Activated T-cell treated with anti-CD3 and anti-CD28 coated beads, Interleukin-2, amount 50 U/mL, for 24 hours (primary cell): Measurements from ENCODE around the gene SLC44A4.
"Not testable (repeated sequence)": the region's sequence is repeated elsewhere in the genome, so short reads cannot be mapped to it uniquely, and the experiment has no call there.

Experiments used
- DNase-seq: peaks from one replicate; pipeline ENCODE4 v3.0.0-alpha.2; 2020
- H3K27ac Mint-ChIP-seq: 2 replicates; pipeline ENCODE4 v1.8.0; 2020; ENCODE audit warnings: mild to moderate bottlenecking, mixed read lengths
- H3K27me3 Mint-ChIP-seq: 2 replicates; pipeline ENCODE4 v1.8.0; 2020; ENCODE audit warnings: mixed read lengths
- H3K36me3 Mint-ChIP-seq: 2 replicates; pipeline ENCODE4 v1.8.0; 2020; ENCODE audit warnings: low read depth, mixed read lengths
- H3K4me1 Mint-ChIP-seq: 2 replicates; pipeline ENCODE4 v1.8.0; 2020; ENCODE audit warnings: low read depth, mixed read lengths
- H3K4me3 Mint-ChIP-seq: 2 replicates; pipeline ENCODE4 v1.8.0; 2020; ENCODE audit warnings: mild to moderate bottlenecking, moderate library complexity, mixed read lengths
- H3K9me3 Mint-ChIP-seq: 2 replicates; pipeline ENCODE4 v1.8.0; 2020; ENCODE audit warnings: mixed read lengths

Gene SLC44A4

DNA sequence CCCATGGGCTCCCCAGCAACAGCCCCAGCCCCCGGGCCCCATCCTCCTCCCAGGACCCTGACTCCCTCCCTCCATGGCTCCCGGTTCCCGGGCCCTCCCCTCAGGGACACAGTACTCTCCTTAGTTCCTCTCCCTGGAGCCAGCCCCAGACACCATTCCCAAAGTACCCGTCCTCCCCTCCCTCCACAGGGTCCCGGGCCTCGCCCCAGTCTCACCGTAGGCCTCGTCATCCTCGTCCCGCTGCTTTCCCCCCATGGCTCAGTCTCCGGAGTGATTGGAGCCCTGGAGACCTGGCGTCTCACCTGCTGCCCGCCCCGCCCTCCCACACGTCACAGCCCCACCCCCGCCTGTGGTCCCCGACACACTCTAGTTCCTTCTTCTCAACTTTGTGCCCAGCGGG is at the start of gene SLC44A4:
Gene SLC44A4, minus strand, starts transcription at position 272 of the 400 bp plus-strand sequence. Its CDS starts 17 bp downstream, at position 255.
- Mint-ChIP-seq H3K36me3 (peaks cover 47% of the 10 kb centered on the region), H3K9me3 (no peaks in the 10 kb centered on the region), H3K4me1 (no peaks in the 10 kb centered on the region), H3K27me3 (no peaks in the 10 kb centered on the region), H3K4me3 (no peak within 1 kb of the TSS), H3K27ac (no peak within 1 kb of the TSS)
- DNase-seq: no peak

DNA sequence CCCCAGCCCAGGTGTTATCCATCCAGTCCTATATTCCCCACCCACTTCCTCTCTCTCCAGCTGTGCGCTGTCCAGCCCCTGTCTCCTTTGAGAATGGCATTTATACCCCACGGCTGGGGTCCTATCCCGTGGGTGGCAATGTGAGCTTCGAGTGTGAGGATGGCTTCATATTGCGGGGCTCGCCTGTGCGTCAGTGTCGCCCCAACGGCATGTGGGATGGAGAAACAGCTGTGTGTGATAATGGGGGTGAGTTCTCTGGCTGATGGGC is 49.8 kb upstream of the SLC44A4 start:
- Mint-ChIP-seq H3K4me3 (no peak overlapping the region), H3K9me3 (no peaks in the 10 kb centered on the region), H3K27me3 (peaks cover 7% of the 10 kb centered on the region), H3K36me3 (no peaks in the 10 kb centered on the region), H3K4me1 (no peaks in the 10 kb centered on the region), H3K27ac (no peak overlapping the region)
- DNase-seq: no peak

DNA sequence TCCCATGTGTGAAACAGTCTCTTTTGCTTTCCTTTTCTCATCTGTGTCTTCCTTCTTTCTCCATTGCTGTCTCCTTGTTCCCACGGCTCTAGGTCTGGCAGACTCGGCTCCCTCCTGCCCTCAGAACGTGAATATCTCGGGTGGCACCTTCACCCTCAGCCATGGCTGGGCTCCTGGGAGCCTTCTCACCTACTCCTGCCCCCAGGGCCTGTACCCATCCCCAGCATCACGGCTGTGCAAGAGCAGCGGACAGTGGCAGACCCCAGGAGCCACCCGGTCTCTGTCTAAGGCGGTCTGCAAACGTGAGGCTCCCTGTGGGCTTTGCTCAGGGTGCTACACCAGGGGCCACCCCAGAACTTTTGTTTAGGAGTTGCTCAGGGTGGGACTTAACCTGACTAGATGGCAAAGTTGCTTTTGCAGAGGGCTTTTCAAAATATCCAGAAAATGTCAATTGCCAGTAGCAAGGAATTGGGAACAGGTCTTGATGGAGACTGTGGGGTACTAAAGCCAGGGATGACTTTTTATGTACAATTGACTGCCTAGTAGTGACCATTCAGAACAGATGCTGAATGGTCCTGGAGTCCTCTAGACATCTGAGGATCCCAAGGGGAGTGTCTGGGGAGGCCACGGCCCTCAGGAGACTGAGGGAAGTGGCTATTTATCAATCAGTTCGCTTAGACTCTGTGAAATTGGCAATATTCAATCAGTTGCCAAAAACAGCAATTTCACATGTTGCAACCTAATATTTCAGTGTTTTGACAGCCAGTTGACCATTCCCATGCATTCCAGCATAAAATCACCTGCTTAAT is 49.3 kb upstream of the SLC44A4 start:
- Mint-ChIP-seq H3K27ac (no peak overlapping the region), H3K4me3 (no peak overlapping the region), H3K9me3 (no peaks in the 10 kb centered on the region), H3K4me1 (no peaks in the 10 kb centered on the region), H3K36me3 (no peaks in the 10 kb centered on the region), H3K27me3 (peaks cover 3% of the 10 kb centered on the region)
- DNase-seq: no peak

DNA sequence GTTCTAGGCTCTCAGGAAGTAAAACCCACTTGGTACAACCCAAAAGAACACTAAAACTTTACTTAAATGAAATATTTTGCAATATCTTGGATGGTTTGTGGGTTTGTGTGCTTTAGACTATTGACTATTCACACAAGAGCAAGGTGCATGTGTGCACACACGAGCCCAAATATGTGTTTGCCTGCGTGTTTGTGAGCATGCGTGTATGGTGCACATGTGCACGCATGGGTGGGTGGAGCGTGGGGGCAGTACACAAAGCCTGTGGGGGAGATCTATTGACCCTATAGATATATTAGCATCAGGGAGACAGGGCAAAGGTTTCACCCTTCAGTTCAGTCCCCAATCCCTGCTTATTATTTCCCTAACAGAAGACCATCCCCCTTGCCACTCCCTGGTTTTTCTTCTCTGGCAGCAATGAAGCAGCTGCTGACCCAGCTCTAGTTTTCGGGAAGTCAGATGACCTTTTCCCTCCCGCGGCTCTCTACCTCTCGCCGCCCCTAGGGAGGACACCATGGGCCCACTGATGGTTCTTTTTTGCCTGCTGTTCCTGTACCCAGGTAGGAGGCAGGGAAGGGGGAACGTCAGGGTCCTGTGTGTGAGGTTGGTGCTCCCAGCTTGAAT is 48.6 kb upstream of the SLC44A4 start, which contains the start of gene C2:
Gene C2, plus strand, starts transcription at position 476 of the 621 bp plus-strand sequence. Its CDS starts 36 bp downstream, at position 512.
- Mint-ChIP-seq H3K4me3 (no peak within 1 kb of the TSS), H3K27ac (no peak within 1 kb of the TSS), H3K4me1 (no peaks in the 10 kb centered on the region), H3K27me3 (no peaks in the 10 kb centered on the region), H3K36me3 (no peaks in the 10 kb centered on the region), H3K9me3 (no peaks in the 10 kb centered on the region)
- DNase-seq: no peak

DNA sequence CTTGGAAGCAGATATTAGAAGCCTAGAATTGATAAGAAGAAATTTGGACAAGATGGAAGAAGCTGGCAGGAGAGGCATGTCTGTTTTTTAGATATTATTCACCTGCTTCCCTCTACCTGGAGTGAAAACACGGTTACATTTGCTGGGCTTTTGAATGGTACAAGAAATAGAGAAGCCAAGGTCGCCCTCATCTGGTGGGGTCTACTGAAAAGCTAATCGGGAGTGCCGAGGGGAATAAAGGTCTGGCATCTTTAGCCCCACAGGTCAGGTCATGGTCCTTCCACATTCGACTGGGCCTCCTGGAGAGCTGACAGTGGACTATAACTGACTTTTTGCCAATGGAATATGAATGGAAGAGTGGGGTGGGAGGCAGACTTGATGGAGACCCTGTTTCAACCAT is 44.1 kb upstream of the SLC44A4 start:
- no peaks in the 10 kb centered on the region for H3K27me3 Mint-ChIP-seq
- no peak overlapping the region for H3K4me3 Mint-ChIP-seq
- H3K27ac Mint-ChIP-seq: no peak overlapping the region
- no peaks in the 10 kb centered on the region for H3K36me3 Mint-ChIP-seq
- no peaks in the 10 kb centered on the region for H3K9me3 Mint-ChIP-seq
- no peak for DNase-seq
- H3K4me1 Mint-ChIP-seq: no peaks in the 10 kb centered on the region

DNA sequence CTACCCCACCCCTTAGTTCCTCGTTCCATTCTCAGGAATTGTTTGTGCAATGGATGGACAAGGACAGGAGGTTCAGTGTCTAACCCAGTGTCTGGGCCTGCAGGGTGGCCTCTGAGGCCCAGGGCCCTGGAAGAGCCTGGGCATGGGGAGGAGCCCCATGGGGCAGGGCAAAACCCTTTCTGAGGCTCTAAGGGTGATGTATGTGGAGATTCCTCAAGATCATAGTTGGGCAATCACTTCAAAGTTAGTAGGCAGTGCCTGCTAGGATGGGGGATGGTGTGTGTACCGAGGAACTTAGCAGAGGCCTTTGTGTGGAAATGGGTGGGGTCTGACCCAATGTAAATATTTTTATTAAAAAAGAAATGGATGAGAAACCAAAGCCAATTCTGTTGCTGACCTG is 42.0 kb upstream of the SLC44A4 start:
- Mint-ChIP-seq H3K27ac (no peak overlapping the region), H3K36me3 (no peaks in the 10 kb centered on the region), H3K27me3 (peaks cover 3% of the 10 kb centered on the region), H3K4me1 (no peaks in the 10 kb centered on the region), H3K4me3 (no peak overlapping the region), H3K9me3 (no peaks in the 10 kb centered on the region)
- DNase-seq: no peak

DNA sequence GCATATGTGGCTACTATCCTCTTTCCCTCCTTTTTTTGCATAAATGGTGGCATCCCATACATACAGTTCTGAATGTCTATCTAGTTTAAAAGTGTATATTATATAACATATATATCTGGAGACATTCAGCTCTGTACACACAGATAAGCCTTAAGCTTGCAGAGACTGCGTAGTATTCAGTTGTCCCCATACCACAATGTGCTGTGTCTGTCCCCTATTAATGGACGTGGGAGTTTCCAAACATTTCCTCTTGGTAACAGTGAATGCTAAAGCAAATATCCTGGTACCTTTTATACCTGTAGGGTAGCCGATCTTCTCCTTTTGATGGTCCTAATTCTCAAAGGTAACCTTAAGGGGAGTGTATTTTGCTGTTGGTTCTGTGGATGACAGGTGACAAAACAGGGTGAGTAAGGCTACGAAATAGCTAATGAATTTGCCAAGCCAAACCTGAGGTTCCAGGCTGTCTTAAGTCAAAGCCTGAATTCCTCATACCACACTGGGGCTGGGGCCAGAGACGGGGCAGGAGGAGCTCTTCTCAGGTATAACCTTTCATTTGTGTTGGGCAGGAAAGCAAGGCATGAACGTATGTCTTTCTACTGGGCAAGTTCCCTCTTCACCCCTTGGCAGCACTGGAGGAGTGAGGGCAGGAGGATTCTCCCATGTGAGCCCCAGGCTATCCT is 41.0 kb upstream of the SLC44A4 start:
- no peak for DNase-seq
- H3K36me3 Mint-ChIP-seq: no peaks in the 10 kb centered on the region
- H3K9me3 Mint-ChIP-seq: no peaks in the 10 kb centered on the region
- H3K4me1 Mint-ChIP-seq: no peaks in the 10 kb centered on the region
- peaks cover 12% of the 10 kb centered on the region for H3K27me3 Mint-ChIP-seq
- no peak overlapping the region for H3K4me3 Mint-ChIP-seq
- H3K27ac Mint-ChIP-seq: no peak overlapping the region

DNA sequence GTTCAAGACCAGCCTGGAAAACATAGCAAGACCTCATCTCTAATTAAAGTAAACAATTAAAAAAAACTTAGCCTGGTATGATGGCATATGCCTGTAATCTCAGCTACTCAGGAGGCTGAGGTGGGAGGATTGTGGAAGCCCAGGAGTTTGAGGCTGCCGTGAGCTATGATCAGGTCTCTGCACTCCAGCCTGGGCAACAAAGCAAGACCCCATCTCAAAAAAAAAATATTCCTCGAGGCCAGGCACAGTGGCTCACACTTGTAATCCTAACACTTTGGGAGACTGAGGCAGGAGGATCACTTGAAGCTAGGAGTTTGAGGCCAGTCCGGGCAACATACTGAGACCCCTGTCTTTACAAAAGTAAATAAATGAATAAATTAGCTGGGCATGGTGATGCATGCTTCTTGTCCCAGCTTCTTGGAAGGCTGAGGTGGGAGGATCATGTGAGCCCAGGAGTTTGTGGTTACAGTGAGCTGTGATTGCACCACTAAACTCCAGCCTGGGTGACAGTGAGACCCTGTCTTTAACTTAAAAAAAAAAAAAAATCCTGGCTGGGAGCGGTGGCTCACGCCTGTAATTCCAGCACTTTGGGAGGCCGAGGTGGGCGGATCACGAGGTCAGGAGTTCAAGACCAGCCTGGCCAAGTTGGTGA is 39.4 kb upstream of the SLC44A4 start:
- peaks cover 12% of the 10 kb centered on the region for H3K27me3 Mint-ChIP-seq
- no peak overlapping the region for H3K27ac Mint-ChIP-seq
- H3K4me3 Mint-ChIP-seq: no peak overlapping the region
- no peaks in the 10 kb centered on the region for H3K4me1 Mint-ChIP-seq
- DNase-seq: no peak
- H3K9me3 Mint-ChIP-seq: no peaks in the 10 kb centered on the region
- H3K36me3 Mint-ChIP-seq: no peaks in the 10 kb centered on the region

DNA sequence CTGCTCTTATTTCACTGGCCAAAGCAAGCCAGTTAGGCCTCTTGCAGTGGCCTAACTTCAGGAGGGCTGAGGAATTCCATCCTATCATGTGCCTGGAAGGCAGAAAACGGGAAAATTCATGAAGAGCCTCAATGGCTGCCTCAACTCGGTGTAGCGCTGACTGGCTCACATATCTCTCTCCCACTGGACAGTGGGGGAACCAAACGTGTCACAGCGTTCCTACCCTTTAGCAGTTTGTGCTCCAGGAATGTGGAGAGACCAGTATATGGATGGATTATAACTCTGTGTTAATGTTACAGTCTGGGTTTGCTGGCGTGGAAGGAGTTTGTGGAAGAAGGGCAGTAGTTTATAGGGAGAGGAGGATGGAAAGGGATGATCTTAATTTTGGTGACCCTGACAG is 37.0 kb upstream of the SLC44A4 start:
- Mint-ChIP-seq H3K9me3 (no peaks in the 10 kb centered on the region), H3K27ac (no peak overlapping the region), H3K4me1 (peaks cover 9% of the 10 kb centered on the region), H3K36me3 (no peaks in the 10 kb centered on the region), H3K4me3 (no peak overlapping the region), H3K27me3 (peaks cover 17% of the 10 kb centered on the region)
- no peak for DNase-seq

DNA sequence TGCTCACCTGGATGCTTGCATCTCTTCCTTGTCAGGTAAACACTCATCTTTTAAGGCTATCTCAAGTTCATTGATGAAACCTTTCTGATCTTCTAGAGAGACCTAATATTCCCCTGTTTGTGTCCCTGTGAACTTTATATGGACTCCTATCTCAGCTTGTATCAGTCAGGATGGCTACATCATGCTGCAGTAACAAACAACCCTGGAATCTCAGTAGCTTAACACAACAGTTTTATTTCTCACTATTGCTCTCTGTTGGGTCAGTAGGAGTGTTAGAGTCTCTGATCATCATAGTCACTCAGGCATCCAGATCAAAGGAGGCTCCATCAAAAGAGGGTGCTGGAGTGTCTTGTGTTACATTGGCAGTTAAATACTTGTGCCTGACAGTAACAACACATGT is 36.6 kb upstream of the SLC44A4 start:
- H3K9me3 Mint-ChIP-seq: no peaks in the 10 kb centered on the region
- H3K27me3 Mint-ChIP-seq: peaks cover 17% of the 10 kb centered on the region
- H3K36me3 Mint-ChIP-seq: no peaks in the 10 kb centered on the region
- DNase-seq: no peak
- H3K4me3 Mint-ChIP-seq: no peak overlapping the region
- peaks cover 11% of the 10 kb centered on the region for H3K4me1 Mint-ChIP-seq
- H3K27ac Mint-ChIP-seq: no peak overlapping the region

DNA sequence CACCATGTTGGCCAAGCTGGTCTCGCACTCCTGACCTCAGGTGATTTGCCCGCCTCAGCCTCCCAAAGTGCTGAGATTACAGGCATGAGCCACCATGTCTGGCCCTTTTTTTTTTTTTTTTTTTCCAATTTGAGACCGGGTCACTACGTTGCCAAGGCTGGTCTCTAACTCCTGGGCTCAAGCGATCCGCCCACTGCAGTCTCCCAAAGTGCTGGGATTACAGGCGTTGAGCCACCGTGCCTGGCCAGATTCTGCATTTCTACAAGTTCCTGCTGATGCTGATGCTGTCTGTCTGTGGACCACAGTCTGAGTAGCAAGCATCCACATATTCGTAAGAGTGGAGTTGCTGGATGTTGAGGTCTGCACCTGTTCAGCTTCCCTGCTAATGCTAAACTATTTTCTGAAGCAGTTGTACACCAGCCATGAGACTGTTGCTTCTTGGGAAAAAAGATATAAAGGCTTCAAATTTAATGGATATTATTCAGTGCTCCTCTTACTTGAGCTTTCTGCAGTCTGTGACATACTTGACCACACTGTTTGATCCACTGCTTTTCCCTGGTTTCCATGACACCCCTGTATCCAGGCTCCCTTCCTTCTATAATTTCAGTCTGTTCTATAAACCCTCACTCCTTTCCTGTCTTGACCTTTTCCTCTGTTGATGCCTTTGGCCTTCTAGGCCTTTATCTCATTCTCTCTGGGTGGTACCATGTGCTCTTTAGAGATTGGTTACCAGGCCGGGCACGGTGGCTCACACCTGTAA is 33.2 kb upstream of the SLC44A4 start:
- peaks cover 20% of the 10 kb centered on the region for H3K27me3 Mint-ChIP-seq
- DNase-seq: no peak
- H3K27ac Mint-ChIP-seq: no peak overlapping the region
- H3K36me3 Mint-ChIP-seq: no peaks in the 10 kb centered on the region
- H3K4me3 Mint-ChIP-seq: no peak overlapping the region
- H3K9me3 Mint-ChIP-seq: no peaks in the 10 kb centered on the region
- peaks cover 29% of the 10 kb centered on the region for H3K4me1 Mint-ChIP-seq

DNA sequence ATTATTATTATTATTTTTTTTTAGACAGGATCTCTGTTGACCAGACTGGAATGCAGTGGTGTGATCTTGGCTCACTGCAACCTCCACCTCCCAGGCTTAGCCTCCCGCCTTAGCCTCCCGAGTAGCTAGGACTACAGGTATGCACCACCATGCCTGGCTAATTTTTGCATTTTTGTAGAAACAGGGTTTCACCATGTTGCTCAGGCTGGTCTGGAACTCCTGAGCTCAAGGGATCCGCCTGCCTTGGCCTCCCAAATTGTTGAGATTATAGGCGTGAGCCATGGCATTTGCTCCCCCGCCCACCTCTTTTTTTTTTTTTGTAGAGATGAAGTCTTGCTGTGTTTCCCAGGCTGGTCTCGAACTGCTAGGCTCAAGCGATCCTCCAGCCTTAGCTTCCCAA is 30.5 kb upstream of the SLC44A4 start:
- not testable (repeated sequence) for H3K4me3 Mint-ChIP-seq, H3K36me3 Mint-ChIP-seq, H3K9me3 Mint-ChIP-seq, H3K27ac Mint-ChIP-seq, DNase-seq
- peaks cover 15% of the 10 kb centered on the region for H3K27me3 Mint-ChIP-seq
- peaks cover 29% of the 10 kb centered on the region for H3K4me1 Mint-ChIP-seq

DNA sequence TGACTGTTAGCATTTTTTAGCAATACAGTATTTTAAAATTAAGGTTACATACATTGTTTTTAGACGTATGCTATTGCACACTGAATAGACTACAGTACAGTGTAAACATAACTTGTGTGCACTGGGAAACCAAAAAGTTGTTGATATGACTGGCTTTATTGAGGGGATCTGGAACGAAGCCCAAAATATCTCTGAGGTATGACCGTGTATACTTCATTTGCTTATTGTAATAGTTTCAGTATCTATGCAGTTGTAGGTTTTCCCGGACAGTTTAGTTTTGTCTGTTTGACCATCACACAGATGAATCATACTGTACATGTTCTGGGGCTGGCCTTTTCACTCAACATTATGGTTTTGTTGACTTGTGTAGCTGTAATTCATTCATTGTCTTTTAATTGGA is 30.0 kb upstream of the SLC44A4 start:
- peaks cover 29% of the 10 kb centered on the region for H3K4me1 Mint-ChIP-seq
- peaks cover 15% of the 10 kb centered on the region for H3K27me3 Mint-ChIP-seq
- H3K9me3 Mint-ChIP-seq: no peaks in the 10 kb centered on the region
- no peaks in the 10 kb centered on the region for H3K36me3 Mint-ChIP-seq
- no peak overlapping the region for H3K4me3 Mint-ChIP-seq
- DNase-seq: no peak
- H3K27ac Mint-ChIP-seq: no peak overlapping the region

DNA sequence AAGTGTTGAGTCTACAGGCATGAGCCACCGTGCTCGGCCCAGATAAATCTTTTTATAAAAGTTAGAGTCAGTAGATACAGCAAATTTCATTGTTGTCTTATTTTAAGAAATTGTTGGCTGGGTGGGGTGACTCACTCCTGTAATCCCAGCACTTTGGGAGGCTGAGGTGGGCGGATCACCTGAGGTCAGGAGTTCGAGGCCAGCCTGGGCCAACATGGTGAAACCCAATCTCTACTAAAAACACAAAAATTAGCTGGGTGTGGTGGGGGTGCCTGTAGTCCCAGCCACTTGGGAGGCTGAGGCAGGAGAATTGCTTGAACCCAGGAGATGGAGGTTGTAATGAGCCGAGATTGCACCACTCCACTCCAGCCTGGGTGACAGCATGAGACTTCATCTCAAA is 29.5 kb upstream of the SLC44A4 start:
- Mint-ChIP-seq H3K27me3 (peaks cover 15% of the 10 kb centered on the region), H3K4me1 (peaks cover 29% of the 10 kb centered on the region)
- H3K27ac Mint-ChIP-seq, H3K4me3 Mint-ChIP-seq, H3K36me3 Mint-ChIP-seq, H3K9me3 Mint-ChIP-seq, DNase-seq: not testable (repeated sequence)
